HG03095 (cell line): ENCODE measurements around the gene ONECUT3.
"Not testable (repeated sequence)": the region's sequence is repeated elsewhere in the genome, so short reads cannot be mapped to it uniquely, and the experiment has no call there.

ENCODE experiments used
- ATAC-seq: cut with Tn5 transposase; IDR thresholded peaks from one replicate; pipeline ENCODE4 v1.9.1; 2021; ENCODE audit warnings: moderate library complexity; ENCODE audit not compliant: unreplicated experiment

The ONECUT3 gene

GRCh38 chr19:1755467-1756171 is 2.3 kb downstream of the ONECUT3 start:
- ATAC-seq: no peak

GRCh38 chr19:1756264-1756663 is 3.0 kb downstream of the ONECUT3 start:
- ATAC-seq: no peak

- no peak for ATAC-seq
Observed at GRCh38 chr19:1756705-1757465, 3.6 kb downstream of the ONECUT3 start.

DNA sequence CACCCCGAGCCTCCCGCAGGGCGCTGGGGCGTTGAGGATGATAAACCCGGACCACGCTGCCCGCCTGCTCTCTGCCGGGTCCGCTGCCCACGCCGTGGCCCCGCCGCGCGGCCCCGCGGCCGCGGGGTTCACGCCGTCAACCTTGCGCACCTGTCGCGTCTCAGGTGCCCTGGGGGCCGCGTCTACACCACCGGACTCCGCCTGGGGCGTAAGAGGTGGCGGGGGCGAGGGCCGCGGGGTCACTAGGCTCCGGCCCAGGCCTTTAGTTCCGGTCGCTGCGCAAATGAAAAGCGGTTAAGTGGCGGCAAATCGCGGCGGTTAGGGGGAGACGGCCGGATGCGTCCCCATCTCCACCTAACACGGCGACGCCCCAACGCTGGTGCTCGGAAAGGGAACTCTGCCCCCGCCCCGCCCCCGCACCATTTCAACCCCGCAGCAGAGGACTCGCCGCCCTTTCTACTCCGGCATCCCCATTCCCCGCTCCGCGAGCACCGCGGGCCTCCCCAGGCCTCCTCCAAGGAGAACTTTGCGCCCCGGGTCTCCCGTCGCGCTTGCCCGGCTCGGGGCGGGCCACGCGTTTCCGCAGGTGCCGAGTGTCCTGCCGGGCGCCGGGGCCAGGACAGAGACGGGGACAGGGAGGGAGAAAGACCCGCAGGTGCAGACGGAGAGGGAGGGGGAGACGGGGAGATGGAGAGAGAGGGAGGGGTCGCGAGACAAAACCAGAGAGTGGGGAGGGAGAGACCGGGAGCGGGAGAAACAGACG is 4.3 kb downstream of the ONECUT3 start:
- no peak for ATAC-seq

DNA sequence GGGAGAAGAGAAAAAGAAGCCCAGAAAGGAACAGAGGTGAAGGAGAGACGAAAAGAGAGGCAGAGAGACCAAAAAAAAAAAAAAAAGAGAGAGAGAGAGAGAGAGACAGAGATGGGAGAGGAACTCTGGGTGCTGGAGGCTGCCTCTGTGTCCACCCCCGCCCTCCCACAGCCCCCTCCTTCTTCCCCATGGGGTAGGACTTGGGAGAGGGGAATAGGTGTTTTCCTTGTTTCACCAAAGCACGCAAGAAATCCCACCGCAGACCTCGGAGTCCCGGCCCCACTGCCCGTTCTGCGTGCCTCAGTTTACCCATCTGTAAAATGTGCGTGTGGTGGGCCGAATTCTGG is 4.9 kb downstream of the ONECUT3 start:
- no peak for ATAC-seq

- ATAC-seq: no peak
Observed at GRCh38 chr19:1758959-1759903, 5.9 kb downstream of the ONECUT3 start.

GRCh38 chr19:1760020-1760419 is 6.7 kb downstream of the ONECUT3 start:
- no peak for ATAC-seq

- ATAC-seq: not testable (repeated sequence)
Observed at GRCh38 chr19:1760786-1761527, 7.7 kb downstream of the ONECUT3 start.

DNA sequence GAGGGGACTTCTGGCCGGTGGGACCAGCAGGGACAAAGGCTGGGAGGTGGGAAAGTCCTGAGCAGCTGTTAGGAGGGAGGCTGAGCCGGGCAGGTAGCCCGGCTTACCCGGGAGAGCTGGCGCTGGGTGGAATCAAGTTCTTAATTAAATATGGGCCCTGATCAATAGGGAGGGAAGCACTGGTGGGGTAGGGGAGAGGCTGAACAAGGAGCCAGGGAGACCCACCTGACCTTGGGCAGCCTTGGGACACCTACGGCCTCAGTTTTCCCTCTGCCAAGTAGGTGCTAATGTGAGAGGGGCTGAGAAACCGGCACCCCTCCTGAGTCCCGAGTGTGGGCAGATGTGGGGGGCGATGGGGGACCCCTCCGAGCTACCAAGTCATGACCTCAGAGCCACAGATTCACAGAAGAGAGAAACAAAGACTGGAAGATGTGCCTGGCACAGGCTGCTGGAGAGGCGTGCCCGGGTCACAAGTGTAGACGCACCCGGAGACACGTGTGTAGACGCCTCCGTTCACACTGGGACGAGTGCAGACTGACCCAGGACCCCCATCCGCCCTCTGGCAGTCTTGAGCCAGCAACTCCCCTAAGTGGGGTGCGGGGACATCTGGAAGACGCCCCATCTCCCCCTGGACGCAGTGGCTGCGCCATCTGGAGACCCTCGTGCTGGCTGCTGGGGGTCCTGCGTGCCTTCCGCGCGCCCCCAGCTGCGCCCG is 8.4 kb downstream of the ONECUT3 start:
- ATAC-seq: no peak

DNA sequence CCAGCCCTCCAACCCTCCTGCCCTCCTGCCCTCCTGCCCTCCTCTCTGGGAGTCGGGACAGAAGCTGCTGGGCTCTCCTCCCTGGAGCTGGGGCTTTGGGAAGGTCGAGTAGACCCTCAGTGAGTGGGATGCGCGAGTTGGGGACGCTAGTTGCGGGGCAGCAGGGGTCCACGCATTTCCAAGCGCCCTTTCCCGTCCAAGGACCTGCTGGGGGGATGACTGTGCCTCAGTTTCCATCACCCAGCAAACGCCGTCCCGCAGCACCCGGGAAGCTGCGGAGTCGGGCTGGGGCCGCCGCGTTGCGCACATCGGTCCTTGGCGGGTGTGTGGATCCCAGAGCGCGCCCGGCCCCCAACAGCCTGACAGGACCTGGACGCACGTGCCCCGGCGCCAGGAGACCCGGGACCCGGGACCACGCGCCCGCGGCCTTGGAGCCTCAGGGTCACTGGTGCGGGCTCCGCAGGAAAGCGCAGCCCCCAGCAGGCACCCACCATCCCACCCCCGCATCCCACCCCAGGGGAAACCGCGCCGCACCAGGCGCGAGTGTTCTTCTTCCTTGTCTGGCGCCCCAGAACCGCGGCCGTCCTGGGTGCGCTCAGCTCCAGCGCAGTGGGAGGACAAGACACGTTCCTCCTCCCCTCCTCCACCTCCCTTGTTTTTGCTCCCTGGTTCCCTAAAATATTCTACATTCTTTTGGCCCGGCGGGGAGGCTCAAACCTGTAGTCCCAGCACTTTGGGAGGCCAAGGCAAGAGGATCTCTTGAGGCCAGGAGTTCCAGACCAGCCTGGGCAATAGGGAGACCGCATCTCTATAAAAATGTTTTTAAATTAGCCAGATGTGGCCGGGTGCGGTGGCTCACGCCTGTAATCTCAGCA is 9.2 kb downstream of the ONECUT3 start:
- ATAC-seq: no peak

DNA sequence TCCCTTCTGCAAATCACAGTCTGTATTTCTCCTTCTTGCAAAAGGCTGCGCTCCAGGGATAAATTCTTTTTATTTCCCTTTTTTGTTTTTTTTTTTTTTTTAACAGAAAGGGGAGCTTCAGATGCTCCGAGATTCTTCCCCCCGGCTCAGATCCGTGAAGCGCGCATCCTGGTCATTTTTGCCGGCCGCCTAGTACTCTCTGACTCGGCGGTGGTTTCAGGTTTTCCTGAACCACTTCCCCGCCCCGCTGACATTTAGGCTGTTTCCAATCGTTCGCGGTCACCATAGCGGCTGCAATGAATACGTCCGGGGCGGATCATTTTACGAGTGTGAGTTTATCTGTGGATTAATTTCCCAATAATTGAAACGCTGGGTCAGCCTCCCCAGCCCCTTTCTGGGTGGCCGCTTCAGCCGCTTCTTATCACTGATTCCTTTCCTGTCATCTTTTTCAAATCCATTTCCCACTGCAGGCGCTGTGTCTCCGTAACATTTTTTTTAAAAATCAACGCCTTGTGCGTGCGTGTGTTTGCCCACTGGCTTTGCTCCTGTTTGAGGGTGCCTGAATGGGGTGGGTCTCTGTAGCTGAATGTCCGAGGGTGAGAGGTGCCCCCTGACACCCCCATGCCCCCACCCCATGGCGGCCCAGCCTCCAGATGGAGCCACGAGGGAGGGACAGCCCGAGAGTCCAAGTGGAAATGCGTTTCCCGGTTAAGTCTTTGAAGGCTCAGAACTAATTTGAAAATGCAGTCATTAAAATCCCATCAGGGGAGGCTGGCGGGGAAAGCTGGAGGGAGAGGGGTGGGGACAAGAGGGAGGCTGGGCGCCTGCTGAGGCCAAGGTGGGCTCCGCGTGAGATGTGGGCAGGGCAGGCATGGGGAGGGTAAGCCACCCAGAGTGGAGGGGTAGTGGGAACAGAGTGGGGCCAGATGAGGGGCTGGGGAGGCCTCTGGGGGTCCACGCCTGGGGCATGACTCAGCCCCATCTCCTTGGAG is 10.6 kb downstream of the ONECUT3 start:
- no peak for ATAC-seq

GRCh38 chr19:1764729-1765128 is 11.4 kb downstream of the ONECUT3 start:
- ATAC-seq: no peak

DNA sequence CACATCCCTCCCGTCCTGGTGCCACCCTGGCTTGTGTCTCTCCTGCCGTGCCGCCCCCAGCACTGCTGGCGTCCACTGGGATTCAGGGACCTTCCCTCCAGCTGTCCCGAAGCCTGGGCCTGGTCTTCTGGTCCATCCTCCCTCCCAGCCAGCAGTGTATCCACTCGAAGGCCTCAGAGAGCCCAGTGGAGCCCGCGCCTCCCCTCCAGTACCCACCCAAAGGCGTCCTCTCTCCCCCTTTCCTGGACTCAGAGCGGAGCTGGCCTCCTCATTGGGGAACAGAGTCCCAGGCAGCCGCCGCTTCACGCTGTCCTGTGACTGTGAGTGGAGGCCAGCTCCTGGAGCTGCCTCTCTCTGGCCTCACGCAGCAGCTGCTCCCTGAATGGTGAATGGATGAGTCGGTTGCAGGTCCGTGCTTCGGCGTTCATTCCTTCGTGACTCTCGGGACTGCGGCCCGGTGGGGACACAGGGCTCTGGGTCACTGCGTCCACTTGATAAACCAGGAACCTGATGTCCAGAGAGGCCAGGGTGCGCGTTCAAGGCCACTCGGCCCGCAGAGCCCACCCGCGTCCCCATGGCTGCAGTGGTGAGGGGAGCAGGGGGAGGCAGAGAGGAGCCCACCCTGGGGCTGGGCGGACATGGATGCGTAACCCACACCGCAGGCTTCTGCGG is 12.1 kb downstream of the ONECUT3 start:
- no peak for ATAC-seq

- ATAC-seq: no peak
Observed at GRCh38 chr19:1765904-1766799, 12.8 kb downstream of the ONECUT3 start.

- no peak for ATAC-seq
Observed at GRCh38 chr19:1766800-1767352, 13.6 kb downstream of the ONECUT3 start.
